Loucy (cell line): ENCODE measurements around the gene NPIPA7.
"Not testable (repeated sequence)": the region's sequence is repeated elsewhere in the genome, so short reads cannot be mapped to it uniquely, and the experiment has no call there.

ENCODE experiments used
- EZH2phosphoT487 ChIP-seq: fragments of 200-600 bp; IDR thresholded peaks from 2 replicates; pipeline ENCODE4 v1.6.1; 2018; ENCODE audit warnings: antibody characterized with exemption, mild to moderate bottlenecking, moderate library complexity, borderline replicate concordance
- TF ChIP-seq, protein P1 (sequence below): fragments of 200-600 bp; sonication (generic); conservative IDR thresholded peaks from 2 replicates; pipeline ENCODE4 v1.5.1; 2014; ENCODE audit warnings: mild to moderate bottlenecking, antibody characterized with exemption, low read length

- TF ChIP-seq, protein P1, sequence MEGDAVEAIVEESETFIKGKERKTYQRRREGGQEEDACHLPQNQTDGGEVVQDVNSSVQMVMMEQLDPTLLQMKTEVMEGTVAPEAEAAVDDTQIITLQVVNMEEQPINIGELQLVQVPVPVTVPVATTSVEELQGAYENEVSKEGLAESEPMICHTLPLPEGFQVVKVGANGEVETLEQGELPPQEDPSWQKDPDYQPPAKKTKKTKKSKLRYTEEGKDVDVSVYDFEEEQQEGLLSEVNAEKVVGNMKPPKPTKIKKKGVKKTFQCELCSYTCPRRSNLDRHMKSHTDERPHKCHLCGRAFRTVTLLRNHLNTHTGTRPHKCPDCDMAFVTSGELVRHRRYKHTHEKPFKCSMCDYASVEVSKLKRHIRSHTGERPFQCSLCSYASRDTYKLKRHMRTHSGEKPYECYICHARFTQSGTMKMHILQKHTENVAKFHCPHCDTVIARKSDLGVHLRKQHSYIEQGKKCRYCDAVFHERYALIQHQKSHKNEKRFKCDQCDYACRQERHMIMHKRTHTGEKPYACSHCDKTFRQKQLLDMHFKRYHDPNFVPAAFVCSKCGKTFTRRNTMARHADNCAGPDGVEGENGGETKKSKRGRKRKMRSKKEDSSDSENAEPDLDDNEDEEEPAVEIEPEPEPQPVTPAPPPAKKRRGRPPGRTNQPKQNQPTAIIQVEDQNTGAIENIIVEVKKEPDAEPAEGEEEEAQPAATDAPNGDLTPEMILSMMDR: not testable (repeated sequence)
- not testable (repeated sequence) for TF ChIP-seq EZH2phosphoT487
Observed at GRCh38 chr16:16367285-16367628, 11.7 kb upstream of the NPIPA7 start.
